ENCODE results near the gene CACNG1. TPM values are rescaled to one million over a fixed set of nuclear protein-coding genes. Genes with fewer than 3 reads are reported as not detected.
"Not testable (repeated sequence)": the region's sequence is repeated elsewhere in the genome, so short reads cannot be mapped to it uniquely, and the experiment has no call there.

CACNG1 gene
- total RNA-seq, 1 donor from 2014 or later: not detected

DNA sequence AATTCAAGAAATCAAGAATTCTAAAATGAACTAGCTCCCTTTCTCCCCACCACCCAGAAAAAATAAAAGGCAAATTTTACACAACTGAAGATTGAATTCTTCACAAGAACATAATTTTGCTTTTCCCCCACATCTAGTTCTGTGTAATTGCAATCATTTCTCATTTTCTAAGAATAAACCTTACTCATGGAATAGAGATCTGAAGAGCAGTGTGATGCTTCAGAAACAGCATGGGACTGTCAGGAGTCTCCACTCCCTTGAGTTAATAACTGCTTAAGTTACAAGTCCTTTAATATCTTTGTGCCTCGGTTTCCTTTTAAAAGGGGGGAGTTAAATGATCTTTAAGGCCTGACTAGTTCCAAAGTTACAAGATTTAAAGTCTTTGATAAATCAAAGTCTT lies 53.7 kb downstream of the CACNG1 start:
- TF ChIP-seq EZH2phosphoT487 (IDR thresholded peaks at IDR 0.05) (no peak), EZH2 (IDR thresholded peaks at IDR 0.05) (no peak)
- TF ChIP-seq, protein P1, sequence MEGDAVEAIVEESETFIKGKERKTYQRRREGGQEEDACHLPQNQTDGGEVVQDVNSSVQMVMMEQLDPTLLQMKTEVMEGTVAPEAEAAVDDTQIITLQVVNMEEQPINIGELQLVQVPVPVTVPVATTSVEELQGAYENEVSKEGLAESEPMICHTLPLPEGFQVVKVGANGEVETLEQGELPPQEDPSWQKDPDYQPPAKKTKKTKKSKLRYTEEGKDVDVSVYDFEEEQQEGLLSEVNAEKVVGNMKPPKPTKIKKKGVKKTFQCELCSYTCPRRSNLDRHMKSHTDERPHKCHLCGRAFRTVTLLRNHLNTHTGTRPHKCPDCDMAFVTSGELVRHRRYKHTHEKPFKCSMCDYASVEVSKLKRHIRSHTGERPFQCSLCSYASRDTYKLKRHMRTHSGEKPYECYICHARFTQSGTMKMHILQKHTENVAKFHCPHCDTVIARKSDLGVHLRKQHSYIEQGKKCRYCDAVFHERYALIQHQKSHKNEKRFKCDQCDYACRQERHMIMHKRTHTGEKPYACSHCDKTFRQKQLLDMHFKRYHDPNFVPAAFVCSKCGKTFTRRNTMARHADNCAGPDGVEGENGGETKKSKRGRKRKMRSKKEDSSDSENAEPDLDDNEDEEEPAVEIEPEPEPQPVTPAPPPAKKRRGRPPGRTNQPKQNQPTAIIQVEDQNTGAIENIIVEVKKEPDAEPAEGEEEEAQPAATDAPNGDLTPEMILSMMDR (IDR thresholded peaks at IDR 0.05): no peak

DNA sequence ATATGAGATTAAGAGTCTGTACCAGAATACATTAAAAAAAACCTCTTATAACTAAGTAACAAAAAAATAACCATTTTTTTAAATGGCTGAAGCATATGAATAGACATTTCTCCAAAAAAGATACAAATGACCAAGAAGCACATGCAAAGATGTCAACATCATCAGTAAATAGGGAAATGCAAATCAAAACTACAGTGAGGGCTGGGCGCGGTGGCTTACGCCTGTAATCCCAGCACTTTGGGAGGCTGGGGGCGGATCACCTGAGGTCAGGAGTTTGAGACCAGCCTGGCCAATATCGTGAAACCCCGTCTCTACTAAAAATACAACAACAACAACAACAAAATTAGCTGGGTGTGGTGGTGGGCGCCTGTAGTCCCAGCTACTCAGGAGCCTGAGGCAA lies 60.3 kb downstream of the CACNG1 start:
- H4K20me1 ChIP-seq (ENCODE audit: low read depth); H2AFZ ChIP-seq (replicated peaks); H3K27me3 Mint-ChIP-seq (ENCODE audit: insufficient read depth, low read depth); H3K4me3 ChIP-seq; H3K4me2 ChIP-seq; H3K27ac Mint-ChIP-seq; DNase-seq (ENCODE audit: low spot score); H3K4me3 Mint-ChIP-seq; H3K4me1 Mint-ChIP-seq; H3F3A ChIP-seq (ENCODE audit: low read depth); H3K4me1 ChIP-seq; H3K9me3 ChIP-seq (ENCODE audit: low read depth); H3K27me3 ChIP-seq; H3K9ac ChIP-seq; H3K27ac ChIP-seq; H3K9me3 Mint-ChIP-seq: not testable (repeated sequence)
- peaks cover 33% of the 10 kb centered on the region for H3K36me3 Mint-ChIP-seq
- peaks cover 15% of the 10 kb centered on the region for H3K36me3 ChIP-seq
- peaks cover 12% of the 10 kb centered on the region for H3K79me2 ChIP-seq (ENCODE audit: low read depth)

More for the DNA sequence above, 53.7 kb downstream of the CACNG1 start:
- DNase-seq (ENCODE audit: low spot score): no peak
- Histone ChIP-seq H3K79me2 (ENCODE audit: low read depth) (peaks cover 12% of the 10 kb centered on the region), H3K27me3 (no peaks in the 10 kb centered on the region), H3K4me2 (no peak overlapping the region), H3K4me3 (no peak overlapping the region), H3K9me3 (ENCODE audit: low read depth) (no peaks in the 10 kb centered on the region), H3K36me3 (no peaks in the 10 kb centered on the region), H4K20me1 (ENCODE audit: low read depth) (no peaks in the 10 kb centered on the region), H3K27ac (no peak overlapping the region), H3K9ac (no peak overlapping the region), H3K4me1 (no peaks in the 10 kb centered on the region), H2AFZ (replicated peaks) (no peak overlapping the region), H3F3A (ENCODE audit: low read depth) (no peaks in the 10 kb centered on the region)
- Mint-ChIP-seq H3K4me3 (no peak overlapping the region), H3K27ac (no peak overlapping the region), H3K4me1 (no peaks in the 10 kb centered on the region), H3K27me3 (ENCODE audit: insufficient read depth, low read depth) (no peaks in the 10 kb centered on the region), H3K9me3 (no peaks in the 10 kb centered on the region), H3K36me3 (peaks cover 26% of the 10 kb centered on the region)

DNA sequence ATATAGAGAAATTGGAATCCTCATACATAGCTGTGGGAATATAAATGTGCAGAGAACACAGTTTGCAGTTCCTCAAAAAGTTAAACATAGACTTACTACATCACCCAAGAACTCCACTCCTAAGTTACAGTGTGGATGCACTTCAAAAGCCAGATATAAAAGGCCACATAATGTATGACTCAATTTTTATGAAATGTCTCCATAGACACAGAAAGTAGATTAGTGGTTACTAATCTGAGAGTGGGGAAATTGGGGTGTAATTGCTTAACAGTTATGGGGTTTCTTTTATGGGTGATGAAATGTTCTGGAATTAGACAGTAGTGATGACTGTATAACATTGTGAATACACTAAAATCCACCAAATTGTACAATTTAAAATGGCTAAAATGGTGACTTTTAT lies 60.9 kb downstream of the CACNG1 start:
- H2AFZ ChIP-seq (replicated peaks): no peak overlapping the region
- no peaks in the 10 kb centered on the region for H3K4me1 Mint-ChIP-seq
- H3F3A ChIP-seq (ENCODE audit: low read depth): no peaks in the 10 kb centered on the region
- no peak overlapping the region for H3K27ac ChIP-seq
- H3K36me3 Mint-ChIP-seq: peaks cover 31% of the 10 kb centered on the region
- H3K9ac ChIP-seq: no peak overlapping the region
- H3K4me1 ChIP-seq: no peaks in the 10 kb centered on the region
- DNase-seq (ENCODE audit: low spot score): no peak
- H3K4me3 ChIP-seq: no peak overlapping the region
- H4K20me1 ChIP-seq (ENCODE audit: low read depth): no peaks in the 10 kb centered on the region
- H3K36me3 ChIP-seq: peaks cover 15% of the 10 kb centered on the region
- no peaks in the 10 kb centered on the region for H3K9me3 ChIP-seq (ENCODE audit: low read depth)
- no peaks in the 10 kb centered on the region for H3K27me3 Mint-ChIP-seq (ENCODE audit: insufficient read depth, low read depth)
- H3K4me3 Mint-ChIP-seq: no peak overlapping the region
- H3K27ac Mint-ChIP-seq: no peak overlapping the region
- H3K4me2 ChIP-seq: no peak overlapping the region
- H3K27me3 ChIP-seq: no peaks in the 10 kb centered on the region
- H3K79me2 ChIP-seq (ENCODE audit: low read depth): peaks cover 8% of the 10 kb centered on the region
- TF ChIP-seq EZH2 (IDR thresholded peaks at IDR 0.05): no peak
- TF ChIP-seq, protein P1 (IDR thresholded peaks at IDR 0.05): no peak
- TF ChIP-seq EZH2phosphoT487 (IDR thresholded peaks at IDR 0.05): no peak
- H3K9me3 Mint-ChIP-seq: no peaks in the 10 kb centered on the region

Other genes with a start within 250 kb of the CACNG1 start
- not detected in 2 replicates for gene CACNG5, start 209.4 kb upstream of the CACNG1 start, total RNA-seq (ENCODE audit: low replicate concordance)
- gene CACNG4, start 79.8 kb upstream of the CACNG1 start, total RNA-seq (ENCODE audit: low replicate concordance): 0.34 and 1.2 TPM in 2 replicates
- 39.9 and 44.9 TPM in 2 replicates for gene HELZ, start 200.6 kb downstream of the CACNG1 start, total RNA-seq (ENCODE audit: low replicate concordance)

All from neural progenitor cell (in vitro differentiated cells).